GM23338 (cell line): ENCODE results near the gene EGLN3. TPM values are rescaled to one million over a fixed set of nuclear protein-coding genes. Genes with fewer than 3 reads are reported as not detected.

ENCODE experiments used
- ATAC-seq: fragments of 200-7000 bp; cut with Tn5 transposase; 3 replicates; pipeline ENCODE4 v1.9.1; 2020
- DNase-seq: peaks from one replicate; pipeline ENCODE4 v3.0.0-alpha.2; 2015; ENCODE audit warnings: low spot score
- H2AFZ ChIP-seq: fragments of 200-600 bp; sonication (generic); 2 replicates; pipeline ENCODE4 v1.8.0; 2016; ENCODE audit warnings: antibody characterized with exemption, mild to moderate bottlenecking, moderate library complexity
- H3F3A ChIP-seq: fragments of 200-600 bp; sonication (generic); replicated peaks from 2 replicates; pipeline ENCODE4 v1.8.0; 2017; ENCODE audit warnings: antibody characterized with exemption, mixed run types, low read depth
- H3K27ac ChIP-seq: fragments of 200-600 bp; sonication (generic); 2 replicates; pipeline ENCODE4 v1.6.1; 2016; ENCODE audit warnings: low read depth
- H3K27me3 ChIP-seq: fragments of 200-600 bp; sonication (generic); 2 replicates; pipeline ENCODE4 v1.8.0; 2016; ENCODE audit warnings: mild to moderate bottlenecking, mixed run types, moderate library complexity; ENCODE audit not compliant: insufficient read depth
- H3K36me3 ChIP-seq: fragments of 200-600 bp; sonication (generic); 2 replicates; pipeline ENCODE4 v1.8.0; 2016; ENCODE audit warnings: mild to moderate bottlenecking; ENCODE audit not compliant: insufficient read depth
- H3K4me1 ChIP-seq: fragments of 200-600 bp; sonication (generic); 2 replicates; pipeline ENCODE4 v1.8.0; 2016; ENCODE audit warnings: mild to moderate bottlenecking, moderate library complexity; ENCODE audit not compliant: insufficient read depth
- H3K4me2 ChIP-seq: fragments of 200-600 bp; sonication (generic); 2 replicates; pipeline ENCODE4 v1.7.1; 2017; ENCODE audit warnings: mixed run types
- H3K4me3 ChIP-seq: fragments of 200-600 bp; sonication (generic); 2 replicates; pipeline ENCODE4 v1.6.1; 2016; ENCODE audit warnings: mixed run types
- H3K79me2 ChIP-seq: fragments of 200-600 bp; sonication (generic); replicated peaks from 2 replicates; pipeline ENCODE4 v1.8.0; 2017; ENCODE audit warnings: mild to moderate bottlenecking; ENCODE audit not compliant: insufficient read depth
- H3K9me2 ChIP-seq: fragments of 200-600 bp; sonication (generic); 2 replicates; pipeline ENCODE4 v1.8.0; 2017; ENCODE audit not compliant: insufficient read depth
- H4K20me1 ChIP-seq: fragments of 200-600 bp; sonication (generic); replicated peaks from 2 replicates; pipeline ENCODE4 v1.8.0; 2017; ENCODE audit warnings: mild to moderate bottlenecking; ENCODE audit not compliant: insufficient read depth
- H3K27ac Mint-ChIP-seq: 2 replicates; pipeline ENCODE4 v1.8.0; 2020; ENCODE audit warnings: inconsistent platforms, mild to moderate bottlenecking, moderate library complexity, mixed read lengths
- H3K27me3 Mint-ChIP-seq: 3 replicates; pipeline ENCODE4 v1.8.0; 2022; ENCODE audit warnings: low read depth, mild to moderate bottlenecking, moderate library complexity, mixed read lengths, inconsistent platforms; ENCODE audit not compliant: insufficient read depth, poor library complexity
- H3K36me3 Mint-ChIP-seq: 3 replicates; pipeline ENCODE4 v1.8.0; 2021; ENCODE audit warnings: low read depth, mild to moderate bottlenecking, inconsistent platforms, moderate library complexity, mixed read lengths
- H3K4me1 Mint-ChIP-seq: 3 replicates; pipeline ENCODE4 v1.8.0; 2020; ENCODE audit warnings: mild to moderate bottlenecking, inconsistent platforms, mixed read lengths
- H3K4me3 Mint-ChIP-seq: 3 replicates; pipeline ENCODE4 v1.8.0; 2021; ENCODE audit warnings: moderate library complexity, mild to moderate bottlenecking, inconsistent platforms, mixed read lengths
- H3K9me3 Mint-ChIP-seq: 3 replicates; pipeline ENCODE4 v1.8.0; 2020; ENCODE audit warnings: moderate library complexity, mild to moderate bottlenecking, inconsistent platforms, mixed read lengths
- CREB1 ChIP-seq: fragments of 250-450 bp; sonication (Bioruptor Pico); IDR thresholded peaks from 2 replicates; pipeline ENCODE4 v1.5.0; 2020; ENCODE audit warnings: low read depth, mild to moderate bottlenecking, moderate library complexity
- CTCF ChIP-seq, 2 experiments: fragments of 200-600 bp in 1 of 2; sonication (generic) in 1 of 2; conservative IDR thresholded peaks; 2 replicates each; pipeline versions ENCODE4 v1.5.1 to v1.6.1; 2016 to 2017; ENCODE audit warnings: antibody characterized with exemption in 2 of 2, low read depth in 2 of 2, mild to moderate bottlenecking in 2 of 2, moderate library complexity in 1 of 2
- ETS1 ChIP-seq: IDR thresholded peaks from 2 replicates; pipeline ENCODE4 v1.6.1; 2016; ENCODE audit warnings: antibody characterized with exemption
- EZH2 ChIP-seq: fragments of 200-600 bp; sonication (generic); IDR thresholded peaks from one replicate; pipeline ENCODE4 v1.8.0; 2017; ENCODE audit warnings: antibody characterized with exemption, mild to moderate bottlenecking, low read depth; ENCODE audit not compliant: unreplicated experiment
- EZH2phosphoT487 ChIP-seq: fragments of 200-600 bp; sonication (generic); IDR thresholded peaks from one replicate; pipeline ENCODE4 v1.8.1; 2018; ENCODE audit warnings: antibody characterized with exemption; ENCODE audit not compliant: unreplicated experiment
- NANOG ChIP-seq: IDR thresholded peaks from 2 replicates; pipeline ENCODE4 v1.6.1; 2016; ENCODE audit warnings: antibody characterized with exemption, borderline replicate concordance
- POLR2AphosphoS5 ChIP-seq: IDR thresholded peaks from 2 replicates; pipeline ENCODE4 v1.6.1; 2016; ENCODE audit warnings: antibody characterized with exemption, low read depth
- STAT1 ChIP-seq: IDR thresholded peaks from one replicate; pipeline ENCODE4 v1.6.1; 2016; ENCODE audit warnings: antibody characterized with exemption; ENCODE audit not compliant: unreplicated experiment
- ZNF114 ChIP-seq: fragments of 250-450 bp; sonication (Bioruptor Pico); IDR thresholded peaks from 2 replicates; pipeline ENCODE4 v1.5.0; 2020; ENCODE audit warnings: mild to moderate bottlenecking, moderate library complexity
- ZNF331 ChIP-seq: fragments of 250-450 bp; sonication (Bioruptor Pico); IDR thresholded peaks from 2 replicates; pipeline ENCODE4 v1.5.0; 2020; ENCODE audit warnings: low read depth, mild to moderate bottlenecking, moderate library complexity
- ZNF462 ChIP-seq: fragments of 250-450 bp; sonication (Bioruptor Pico); IDR thresholded peaks from 2 replicates; pipeline ENCODE4 v1.5.0; 2020; ENCODE audit warnings: mild to moderate bottlenecking, moderate library complexity
- polyA plus RNA-seq: library from polyadenylated mRNA; unstranded; fragments of >200 nt; fragmentation: Nextera tagmentation; extraction: Ambion mirVana; gene quantifications from 2 replicates; pipeline ENCODE4 v1.2.1, GENCODE V29; 2016
- total RNA-seq: library from RNA; depleted of rRNA; stranded (reverse); fragments of >200 nt; shearing (Covaris generic); gene quantifications from 2 replicates; pipeline ENCODE4 v1.2.3, GENCODE V29; 2014

The EGLN3 gene
- total and polyA plus RNA-seq, 2 experiments from 2014 or later: 26.8 to 42.9 TPM

- H4K20me1 ChIP-seq: no peaks in the 10 kb centered on the region
- Mint-ChIP-seq H3K36me3 (no peaks in the 10 kb centered on the region; the same call in 2 of the 3 replicates), H3K27me3 (peaks cover 3% of the 10 kb centered on the region), H3K9me3 (peaks cover 25% of the 10 kb centered on the region), H3K4me3 (no peak overlapping the region), H3K27ac (no peak overlapping the region; the same call in 1 of the 2 replicates), H3K4me1 (peaks cover 22% of the 10 kb centered on the region)
- H3K4me2 ChIP-seq: no peak overlapping the region
- DNase-seq (no peak), ATAC-seq (no peak)
- no peaks in the 10 kb centered on the region for H3K79me2 ChIP-seq
- no peak overlapping the region for H3K27ac ChIP-seq
- H3K4me1 ChIP-seq: peaks cover 22% of the 10 kb centered on the region
- no peaks in the 10 kb centered on the region for H3K36me3 ChIP-seq
- TF ChIP-seq CREB1 (CRISPR knock-in tag): no peak
- TF ChIP-seq ZNF462: no peak
- no peak for TF ChIP-seq ZNF114 (CRISPR knock-in tag)
- TF ChIP-seq POLR2AphosphoS5: no peak
- TF ChIP-seq ETS1: no peak
- TF ChIP-seq STAT1: no peak
- TF ChIP-seq EZH2phosphoT487: no peak
- TF ChIP-seq NANOG: no peak
- TF ChIP-seq CTCF (conservative IDR thresholded peaks at IDR 0.05; ENCODE audit: low read depth in 2 of 2): no peak
- no peak for TF ChIP-seq EZH2
- no peak for TF ChIP-seq ZNF331
- H3K27me3 ChIP-seq: no peaks in the 10 kb centered on the region
- H3K9me2 ChIP-seq: 0 out of 2 replicates have a peak, but pooled peaks cover 3% of the 10 kb centered on the region
- 0 out of 2 replicates have a peak overlapping the region, but pooled peaks have one; percentile 54 for H2AFZ ChIP-seq
- H3F3A ChIP-seq: no peaks in the 10 kb centered on the region
- H3K4me3 ChIP-seq: no peak overlapping the region
Measured at GRCh38 chr14:33967138-33967537, 16.3 kb upstream of the EGLN3 start.
